ENCODE measurements around the gene ARSB.
A peak's percentile ranks its signal among the peaks of the same experiment; 100 is the strongest.

Gene ARSB

DNA sequence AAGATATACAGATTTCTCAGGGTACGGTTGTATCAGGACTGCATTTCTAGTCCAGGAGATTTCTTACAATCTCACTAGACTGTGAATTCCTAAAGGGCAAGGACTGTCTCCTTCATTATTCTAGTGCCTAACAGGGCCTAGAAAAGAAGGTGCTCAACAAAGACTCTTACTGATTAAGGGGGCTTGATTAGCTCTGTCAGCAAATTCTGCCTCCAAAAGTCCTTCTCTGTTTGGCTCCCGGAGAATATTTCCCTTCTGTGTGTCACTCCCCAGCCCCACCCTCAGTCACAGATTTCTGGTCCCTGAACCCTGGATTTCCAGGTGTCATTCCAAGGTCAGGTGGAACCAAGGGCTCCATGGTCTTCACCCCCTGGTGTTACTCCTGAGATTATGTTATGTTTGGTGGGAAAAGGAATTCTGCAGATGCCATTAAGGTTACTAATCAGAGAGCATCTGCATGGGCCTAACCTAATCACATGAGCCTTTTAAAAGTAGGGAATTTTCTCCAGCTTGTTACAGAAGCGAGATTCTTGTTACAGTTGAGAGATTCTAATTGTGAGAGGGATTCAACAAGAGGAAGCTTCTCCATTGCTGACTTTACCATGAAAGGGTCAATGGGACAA lies 168.9 kb downstream of the ARSB start:
- TF ChIP-seq, protein P1, sequence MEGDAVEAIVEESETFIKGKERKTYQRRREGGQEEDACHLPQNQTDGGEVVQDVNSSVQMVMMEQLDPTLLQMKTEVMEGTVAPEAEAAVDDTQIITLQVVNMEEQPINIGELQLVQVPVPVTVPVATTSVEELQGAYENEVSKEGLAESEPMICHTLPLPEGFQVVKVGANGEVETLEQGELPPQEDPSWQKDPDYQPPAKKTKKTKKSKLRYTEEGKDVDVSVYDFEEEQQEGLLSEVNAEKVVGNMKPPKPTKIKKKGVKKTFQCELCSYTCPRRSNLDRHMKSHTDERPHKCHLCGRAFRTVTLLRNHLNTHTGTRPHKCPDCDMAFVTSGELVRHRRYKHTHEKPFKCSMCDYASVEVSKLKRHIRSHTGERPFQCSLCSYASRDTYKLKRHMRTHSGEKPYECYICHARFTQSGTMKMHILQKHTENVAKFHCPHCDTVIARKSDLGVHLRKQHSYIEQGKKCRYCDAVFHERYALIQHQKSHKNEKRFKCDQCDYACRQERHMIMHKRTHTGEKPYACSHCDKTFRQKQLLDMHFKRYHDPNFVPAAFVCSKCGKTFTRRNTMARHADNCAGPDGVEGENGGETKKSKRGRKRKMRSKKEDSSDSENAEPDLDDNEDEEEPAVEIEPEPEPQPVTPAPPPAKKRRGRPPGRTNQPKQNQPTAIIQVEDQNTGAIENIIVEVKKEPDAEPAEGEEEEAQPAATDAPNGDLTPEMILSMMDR (conservative IDR thresholded peaks at IDR 0.05; ENCODE audit: low read length): no peak
- H3K4me3 ChIP-seq (ENCODE audit: low read length): no peak overlapping the region
- no peak for DNase-seq (ENCODE audit: low read depth)

DNA sequence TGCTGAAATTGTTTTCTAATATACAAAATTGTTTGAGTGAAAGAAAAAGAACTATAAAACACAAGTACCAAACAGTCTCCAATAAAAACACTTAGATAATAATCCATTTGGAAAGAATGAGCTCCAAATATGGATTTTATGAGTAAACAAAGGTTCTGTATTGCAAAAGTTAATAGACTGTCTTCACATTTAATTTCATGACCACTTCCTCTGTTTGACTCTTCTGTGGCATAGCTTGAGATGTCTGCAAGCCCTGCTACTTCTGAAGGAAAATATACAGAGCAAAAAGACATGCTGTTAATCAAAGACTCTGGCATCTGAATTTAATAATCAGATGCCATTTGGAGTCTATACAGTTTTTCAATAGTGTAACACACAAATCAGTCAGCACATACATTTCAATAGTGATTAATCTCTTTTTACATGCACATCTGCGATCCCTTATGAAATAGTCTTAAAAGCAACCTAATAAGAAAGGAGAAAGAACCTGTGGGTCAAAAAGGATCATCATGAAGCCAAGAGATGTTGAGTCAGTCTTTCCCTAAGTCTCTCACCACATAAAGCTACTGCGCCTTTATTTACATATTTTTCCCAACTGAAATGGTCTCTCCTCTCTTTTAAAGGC lies 171.1 kb downstream of the ARSB start:
- DNase-seq (ENCODE audit: low read depth): peak; percentile 56
- H3K4me3 ChIP-seq (ENCODE audit: low read length): no peak overlapping the region
- TF ChIP-seq, protein P1 (conservative IDR thresholded peaks at IDR 0.05; ENCODE audit: low read length): no peak

DNA sequence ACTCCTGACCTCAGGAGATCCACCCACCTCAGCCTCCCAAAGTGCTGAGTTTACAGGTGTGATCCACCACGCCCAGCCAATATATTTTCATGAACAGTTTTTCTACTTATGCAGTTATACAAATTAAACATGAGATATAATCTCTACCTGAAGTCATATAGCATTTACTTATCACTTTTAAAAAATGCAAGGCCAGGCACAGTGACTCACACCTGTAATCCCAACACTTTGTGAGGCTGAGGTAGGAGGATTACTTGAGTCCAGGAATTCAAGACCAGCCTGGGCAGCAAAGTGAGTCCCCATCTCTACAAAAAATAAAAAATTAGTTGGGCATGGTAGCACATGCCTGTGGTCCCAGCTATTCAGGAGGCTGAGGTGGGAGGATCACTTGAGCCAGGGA lies 171.8 kb downstream of the ARSB start:
- H3K4me3 ChIP-seq (ENCODE audit: low read length): no peak overlapping the region
- TF ChIP-seq, protein P1 (conservative IDR thresholded peaks at IDR 0.05; ENCODE audit: low read length): no peak
- DNase-seq (ENCODE audit: low read depth): no peak

DNA sequence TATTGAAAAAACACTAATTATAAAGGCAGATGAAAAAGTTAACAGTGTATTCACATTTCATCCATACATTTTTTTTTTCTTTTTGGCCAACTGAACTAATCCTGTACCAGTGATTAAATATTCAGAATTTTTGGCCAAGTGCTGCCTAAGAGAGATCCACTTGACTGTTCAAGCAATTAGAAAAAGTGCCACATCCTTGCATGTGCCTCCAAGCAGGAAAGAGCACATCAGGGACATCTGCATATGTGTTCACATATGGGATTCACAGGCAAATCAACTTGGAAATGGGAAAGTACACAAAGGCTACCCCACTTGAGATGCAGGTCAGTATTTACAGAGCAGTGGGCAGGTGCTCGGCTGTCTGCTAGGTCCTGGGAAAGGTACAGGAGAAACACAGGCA lies 173.2 kb downstream of the ARSB start:
- no peak overlapping the region for H3K4me3 ChIP-seq (ENCODE audit: low read length)
- TF ChIP-seq, protein P1 (conservative IDR thresholded peaks at IDR 0.05; ENCODE audit: low read length): no peak

DNA sequence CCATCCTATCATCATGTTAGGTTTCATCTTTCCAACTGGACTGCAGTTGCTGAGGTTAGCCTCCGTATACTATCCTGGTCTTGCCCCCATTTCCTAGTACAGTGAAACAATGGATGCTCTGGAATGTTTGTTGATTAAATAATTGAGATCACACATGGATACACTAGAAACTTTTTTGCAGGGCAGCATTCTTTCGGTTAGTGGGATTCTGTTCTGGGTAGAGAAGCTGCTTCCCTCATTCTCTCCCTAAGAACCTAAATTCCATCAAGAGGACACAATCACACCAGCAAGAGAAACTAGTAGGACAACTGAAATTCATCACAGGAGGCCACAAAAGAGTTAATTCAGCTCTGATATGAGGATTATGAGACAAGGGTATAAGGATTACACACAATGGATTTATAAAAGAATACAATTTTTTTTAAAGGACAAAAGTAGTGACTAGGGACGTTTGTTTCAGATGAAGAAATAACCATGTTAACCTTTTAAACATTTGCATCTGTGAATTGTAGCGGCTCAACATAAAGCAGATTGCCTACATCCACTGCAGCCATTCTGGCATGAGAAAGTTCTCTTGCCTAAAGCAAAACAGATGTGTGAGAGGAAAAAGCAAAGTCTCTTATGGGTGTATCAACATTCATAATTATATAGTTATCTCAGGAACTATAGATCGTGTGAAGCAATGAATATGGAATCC lies 173.8 kb downstream of the ARSB start:
- peak; percentile 64 for DNase-seq (ENCODE audit: low read depth)
- H3K4me3 ChIP-seq (ENCODE audit: low read length): no peak overlapping the region
- TF ChIP-seq, protein P1 (conservative IDR thresholded peaks at IDR 0.05; ENCODE audit: low read length): no peak

More for the DNA sequence above, 173.2 kb downstream of the ARSB start:
- DNase-seq (ENCODE audit: low read depth): no peak

DNA sequence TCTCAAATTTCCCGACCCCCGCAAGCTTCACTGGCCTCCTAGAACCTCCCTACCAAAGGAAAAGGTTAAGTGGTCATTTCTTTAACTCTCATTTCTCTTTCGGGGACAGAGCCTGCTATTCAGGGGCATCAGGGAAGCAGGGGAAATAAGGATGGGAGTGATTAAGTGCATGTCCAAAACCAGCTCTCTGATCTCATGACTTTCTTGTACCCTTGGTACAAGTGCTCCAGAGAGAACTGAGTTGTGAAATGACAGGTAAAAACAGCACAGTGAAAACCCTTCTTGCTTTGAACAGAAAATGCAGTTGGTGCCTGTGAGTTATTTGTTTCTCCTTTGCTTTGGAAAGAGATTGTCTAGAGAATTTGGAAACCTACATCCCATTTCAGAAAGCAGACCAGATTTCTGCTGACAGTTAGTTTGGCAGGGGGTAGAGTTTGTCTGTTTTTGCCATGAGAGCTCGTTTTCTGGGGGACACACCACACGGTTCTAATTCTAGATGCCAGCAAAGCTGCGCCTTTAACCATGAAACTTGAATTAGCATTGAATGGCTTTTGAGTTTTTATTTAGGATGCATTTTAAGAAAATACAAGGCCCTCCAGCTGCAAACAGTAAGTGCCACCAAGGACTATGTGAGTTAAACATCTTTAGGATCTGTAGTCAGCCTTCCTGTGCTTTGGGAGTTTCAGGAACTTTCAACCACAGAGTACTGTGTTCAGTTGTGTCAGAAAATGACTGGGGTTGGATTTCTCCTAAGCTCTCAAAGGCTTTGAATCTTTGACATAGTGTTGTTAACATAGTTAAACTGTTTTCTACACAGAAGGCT lies 174.8 kb downstream of the ARSB start:
- no peak overlapping the region for H3K4me3 ChIP-seq (ENCODE audit: low read length)
- TF ChIP-seq, protein P1 (conservative IDR thresholded peaks at IDR 0.05; ENCODE audit: low read length): no peak

More for the DNA sequence above, 174.8 kb downstream of the ARSB start:
- DNase-seq (ENCODE audit: low read depth): no peak

Data from AG10803 (cell line).